CD4-positive, alpha-beta T cell treated with Interleukin-2 at 100 ng/mL for 4 hours (primary cell): ENCODE results near the gene FAM209B.
A peak's percentile ranks its signal among the peaks of the same experiment; 100 is the strongest.
"Not testable (repeated sequence)": the region's sequence is repeated elsewhere in the genome, so short reads cannot be mapped to it uniquely, and the experiment has no call there.

Experiments used
- DNase-seq: peaks from one replicate; pipeline ENCODE4 v3.0.0-alpha.2; 2020; ENCODE audit warnings: low spot score

FAM209B gene

GRCh38 chr20:56532946-56533345 is at the start of gene FAM209B:
FAM209B (plus strand) TSS chr20:56533246; CDS start chr20:56533342, 96 bp downstream.
- DNase-seq = not testable (repeated sequence)

GRCh38 chr20:56483970-56484369 is 49.1 kb upstream of the FAM209B start:
- no peak for DNase-seq

GRCh38 chr20:56487216-56487615 is 45.8 kb upstream of the FAM209B start:
- no peak for DNase-seq

GRCh38 chr20:56488566-56488965 is 44.5 kb upstream of the FAM209B start:
- no peak for DNase-seq

- no peak for DNase-seq
These were observed 31.9 kb upstream of the FAM209B start for GRCh38 chr20:56501116-56501515.

GRCh38 chr20:56503916-56504315 is 29.1 kb upstream of the FAM209B start:
- no peak for DNase-seq

- peak; percentile 7 for DNase-seq
These were observed 28.6 kb upstream of the FAM209B start for GRCh38 chr20:56504373-56505005.

- no peak for DNase-seq
These were observed 26.9 kb upstream of the FAM209B start for GRCh38 chr20:56506103-56506502.

GRCh38 chr20:56511926-56512325 is 21.1 kb upstream of the FAM209B start:
- no peak for DNase-seq

- DNase-seq = no peak
These were observed 19.6 kb upstream of the FAM209B start for GRCh38 chr20:56513161-56514150.

- DNase-seq = no peak
These were observed 16.4 kb upstream of the FAM209B start for GRCh38 chr20:56516631-56517030.

GRCh38 chr20:56517211-56517610 is 15.8 kb upstream of the FAM209B start:
- no peak for DNase-seq

- DNase-seq = no peak
These were observed 15.4 kb upstream of the FAM209B start for GRCh38 chr20:56517641-56518040.

GRCh38 chr20:56518126-56518525 is 14.9 kb upstream of the FAM209B start:
- no peak for DNase-seq

- no peak for DNase-seq
These were observed 14.2 kb upstream of the FAM209B start for GRCh38 chr20:56518721-56519398.

- DNase-seq = no peak
These were observed 13.5 kb upstream of the FAM209B start for GRCh38 chr20:56519551-56519950.

- no peak for DNase-seq
These were observed 12.9 kb upstream of the FAM209B start for GRCh38 chr20:56520180-56520579.

- not testable (repeated sequence) for DNase-seq
These were observed 12.2 kb upstream of the FAM209B start for GRCh38 chr20:56520746-56521354.

GRCh38 chr20:56522311-56522710 is 10.7 kb upstream of the FAM209B start:
- DNase-seq = no peak

GRCh38 chr20:56524444-56524843 is 8.6 kb upstream of the FAM209B start, which contains the start of gene FAM209A:
FAM209A (plus strand) TSS chr20:56524744; CDS start chr20:56524809, 65 bp downstream.
- not testable (repeated sequence) for DNase-seq

GRCh38 chr20:56527521-56527920 is 5.5 kb upstream of the FAM209B start:
- DNase-seq = no peak

- DNase-seq = no peak
These were observed 5.0 kb downstream of the FAM209B start for GRCh38 chr20:56537997-56538396.
